ENCODE measurements around the gene PPP6R3.

DNA sequence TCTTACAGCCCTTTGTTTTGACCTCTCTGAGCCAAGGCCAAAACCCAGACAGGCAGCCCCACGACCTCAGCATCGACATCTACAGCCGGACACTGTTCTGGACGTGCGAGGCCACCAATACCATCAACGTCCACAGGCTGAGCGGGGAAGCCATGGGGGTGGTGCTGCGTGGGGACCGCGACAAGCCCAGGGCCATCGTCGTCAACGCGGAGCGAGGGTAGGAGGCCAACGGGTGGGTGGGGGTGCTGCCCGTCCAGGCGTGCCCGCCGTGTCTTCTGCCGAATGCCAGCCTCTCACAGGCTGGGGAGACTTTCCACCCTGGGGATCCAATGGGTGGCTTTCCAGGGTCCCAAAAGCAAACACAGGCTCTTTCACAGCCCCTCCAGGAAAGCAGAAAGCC is 37.1 kb upstream of the PPP6R3 start:
- TF ChIP-seq, protein P1, sequence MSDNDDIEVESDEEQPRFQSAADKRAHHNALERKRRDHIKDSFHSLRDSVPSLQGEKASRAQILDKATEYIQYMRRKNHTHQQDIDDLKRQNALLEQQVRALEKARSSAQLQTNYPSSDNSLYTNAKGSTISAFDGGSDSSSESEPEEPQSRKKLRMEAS (IDR thresholded peaks at IDR 0.05; ENCODE audit: low read depth, low read length), result no peak
- TF ChIP-seq, protein P2, sequence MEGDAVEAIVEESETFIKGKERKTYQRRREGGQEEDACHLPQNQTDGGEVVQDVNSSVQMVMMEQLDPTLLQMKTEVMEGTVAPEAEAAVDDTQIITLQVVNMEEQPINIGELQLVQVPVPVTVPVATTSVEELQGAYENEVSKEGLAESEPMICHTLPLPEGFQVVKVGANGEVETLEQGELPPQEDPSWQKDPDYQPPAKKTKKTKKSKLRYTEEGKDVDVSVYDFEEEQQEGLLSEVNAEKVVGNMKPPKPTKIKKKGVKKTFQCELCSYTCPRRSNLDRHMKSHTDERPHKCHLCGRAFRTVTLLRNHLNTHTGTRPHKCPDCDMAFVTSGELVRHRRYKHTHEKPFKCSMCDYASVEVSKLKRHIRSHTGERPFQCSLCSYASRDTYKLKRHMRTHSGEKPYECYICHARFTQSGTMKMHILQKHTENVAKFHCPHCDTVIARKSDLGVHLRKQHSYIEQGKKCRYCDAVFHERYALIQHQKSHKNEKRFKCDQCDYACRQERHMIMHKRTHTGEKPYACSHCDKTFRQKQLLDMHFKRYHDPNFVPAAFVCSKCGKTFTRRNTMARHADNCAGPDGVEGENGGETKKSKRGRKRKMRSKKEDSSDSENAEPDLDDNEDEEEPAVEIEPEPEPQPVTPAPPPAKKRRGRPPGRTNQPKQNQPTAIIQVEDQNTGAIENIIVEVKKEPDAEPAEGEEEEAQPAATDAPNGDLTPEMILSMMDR (IDR thresholded peaks at IDR 0.05; ENCODE audit: low read depth, low read length), result no peak
- TF ChIP-seq POLR2A (IDR thresholded peaks at IDR 0.05; ENCODE audit: extremely low read depth, insufficient read length), result no peak
